Thymus (tissue), 14 donors: ENCODE measurements around the gene S100G. TPM values are rescaled to one million over a fixed set of nuclear protein-coding genes. Genes with fewer than 3 reads are reported as not detected.
"Not testable (repeated sequence)": the region's sequence is repeated elsewhere in the genome, so short reads cannot be mapped to it uniquely, and the experiment has no call there.

Experiments used
- DNase-seq, 9 donors: peaks; one replicate each; pipeline ENCODE4 v3.0.0-alpha.2; 2013; ENCODE audit warnings: low spot score in 9 of 9, low read depth in 6 of 9, missing footprints in 1 of 9
- H3K27ac ChIP-seq, 2 donors: one replicate each; pipeline ENCODE4 v1.5.1; 2013; ENCODE audit warnings: control low read depth in 1 of 2, low read depth in 1 of 2, low read length in 1 of 2, mild to moderate bottlenecking in 1 of 2, moderate library complexity in 1 of 2
- H3K27me3 ChIP-seq, 2 donors: one replicate each; pipeline ENCODE4 v1.5.1; 2013; ENCODE audit warnings: low read length in 1 of 2; ENCODE audit not compliant: control insufficient read depth in 2 of 2, insufficient read depth in 1 of 2
- H3K36me3 ChIP-seq, 2 donors: one replicate each; pipeline ENCODE4 v1.5.1; 2013; ENCODE audit warnings: low read length in 1 of 2, mild to moderate bottlenecking in 1 of 2, moderate library complexity in 1 of 2; ENCODE audit not compliant: control insufficient read depth in 2 of 2, insufficient read depth in 2 of 2
- H3K4me1 ChIP-seq, 2 donors: one replicate each; pipeline ENCODE4 v1.5.1; 2013; ENCODE audit warnings: low read length in 2 of 2; ENCODE audit not compliant: control insufficient read depth in 2 of 2, insufficient read depth in 2 of 2
- H3K4me3 ChIP-seq, 2 donors: one replicate each; pipeline ENCODE4 v1.5.1; 2013; ENCODE audit warnings: low read length in 2 of 2, control low read depth in 1 of 2, mild to moderate bottlenecking in 1 of 2
- H3K9me3 ChIP-seq, 2 donors: one replicate each; pipeline ENCODE4 v1.5.1; 2013; ENCODE audit warnings: low read length in 1 of 2, mild to moderate bottlenecking in 1 of 2; ENCODE audit not compliant: control insufficient read depth in 2 of 2, insufficient read depth in 1 of 2
- WGBS: extraction: QIAGEN DNeasy Blood & Tissue Kit; methylation state at CpG from one replicate; pipeline ENCODE4 v1.1.7; 2013; 5-methylcytosine and 5-hydroxymethylcytosine counted together
- long read RNA-seq, 10 donors: transcript quantifications; one replicate each; lab custom pipeline, GENCODE V29; 2026
- polyA plus RNA-seq: library from polyadenylated mRNA; stranded (reverse); fragments of 200-250 nt; gene quantifications from one replicate; pipeline ENCODE4 v1.2.3, GENCODE V29; 2013
- total RNA-seq: library from RNA; stranded (reverse); fragments of 120-200 nt; gene quantifications from one replicate; pipeline ENCODE4 v1.2.4, GENCODE V29; 2013
- donor health status: healthy.

Gene S100G, protein sequence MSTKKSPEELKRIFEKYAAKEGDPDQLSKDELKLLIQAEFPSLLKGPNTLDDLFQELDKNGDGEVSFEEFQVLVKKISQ
- total RNA-seq (not detected), polyA plus RNA-seq (1.2 TPM)
- long read RNA-seq, donor 1, result 0 reads
- long read RNA-seq, donor 2, result 0 reads
- long read RNA-seq, donor 3, result 0 reads
- long read RNA-seq, donor 4, result 0 reads
- long read RNA-seq, donor 5, result 0 reads
- long read RNA-seq, donor 6, result 0 reads
- long read RNA-seq, donor 7, result 0 reads
- long read RNA-seq, donor 8, result 0 reads
- long read RNA-seq, donor 9, result 0 reads
- long read RNA-seq, donor 10, result 0 reads

- no peak within 1 kb of the TSS for H3K27ac ChIP-seq
- no peak within 1 kb of the TSS for H3K4me3 ChIP-seq
- no peaks in the 10 kb centered on the region for H3K9me3 ChIP-seq
- no peaks in the 10 kb centered on the region for H3K36me3 ChIP-seq
- H3K4me1 ChIP-seq, result no peaks in the 10 kb centered on the region
- DNase-seq, result no peak
- no peaks in the 10 kb centered on the region for H3K27me3 ChIP-seq
- 98% methylated on average over 4 of the region's 4 CpGs for WGBS
These were observed at the start of gene S100G for GRCh38 chrX:16649858-16650257. S100G (plus strand) TSS chrX:16650158; CDS start chrX:16651007, 849 bp downstream.

DNA sequence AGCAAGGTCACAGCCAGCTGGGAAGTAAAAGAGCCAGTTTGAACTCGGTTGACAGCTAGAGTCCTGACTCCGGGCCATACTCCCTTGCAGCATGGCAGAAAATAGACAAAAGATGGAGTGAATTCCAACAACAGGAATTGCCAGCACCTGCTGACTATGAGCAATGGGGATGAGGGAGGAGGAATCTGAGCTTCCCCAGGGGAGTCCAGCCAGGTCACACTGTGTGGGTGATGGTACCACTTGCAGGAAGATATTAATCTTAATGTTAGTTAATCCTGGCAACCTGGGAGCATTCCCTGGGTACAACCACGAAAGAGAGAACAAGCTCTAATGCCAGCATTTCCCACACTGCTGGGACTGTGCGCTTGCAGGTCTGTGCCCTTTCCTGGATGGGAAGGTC lies 48.1 kb upstream of the S100G start:
- Histone ChIP-seq H3K27me3 (no peaks in the 10 kb centered on the region), H3K9me3 (no peaks in the 10 kb centered on the region), H3K27ac (no peak overlapping the region), H3K4me3 (no peak overlapping the region), H3K36me3 (no peaks in the 10 kb centered on the region), H3K4me1 (no peaks in the 10 kb centered on the region)
- DNase-seq, result no peak
- WGBS, result 98% methylated on average over 4 of the region's 4 CpGs

- WGBS, result 96% methylated on average over 6 of the region's 6 CpGs
- H3K27ac ChIP-seq, H3K36me3 ChIP-seq, H3K9me3 ChIP-seq, H3K4me3 ChIP-seq, DNase-seq, H3K4me1 ChIP-seq, H3K27me3 ChIP-seq: not testable (repeated sequence)
These were observed 46.7 kb upstream of the S100G start for GRCh38 chrX:16603235-16603634.

DNA sequence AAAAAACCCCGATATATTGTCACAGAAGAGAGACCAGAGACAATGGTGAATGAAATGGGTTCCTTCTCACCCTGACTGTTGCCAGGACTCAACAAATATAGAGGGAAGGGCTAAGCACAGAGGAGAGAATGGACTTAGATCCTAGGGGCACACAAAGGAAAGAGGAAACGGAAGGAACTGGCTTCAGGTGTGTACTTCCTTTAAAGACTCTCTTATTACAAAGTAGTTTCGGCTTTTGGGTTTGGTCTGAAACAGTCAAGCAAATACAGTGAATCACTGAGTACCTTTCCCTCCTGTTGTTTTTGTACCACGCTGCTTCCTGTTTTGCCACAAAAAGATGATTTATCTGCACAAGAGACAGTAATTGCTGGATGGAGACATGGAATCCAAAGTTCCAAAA lies 46.1 kb upstream of the S100G start:
- Histone ChIP-seq H3K9me3 (no peaks in the 10 kb centered on the region), H3K27me3 (no peaks in the 10 kb centered on the region), H3K4me1 (no peaks in the 10 kb centered on the region), H3K36me3 (peaks cover 0 to 3% of the 10 kb centered on the region in 2 donors), H3K4me3 (no peak overlapping the region), H3K27ac (no peak overlapping the region)
- 83% methylated on average over 4 of the region's 4 CpGs for WGBS
- peak in 1 of 9 donors; percentile 18 for DNase-seq

- Histone ChIP-seq H3K9me3 (no peaks in the 10 kb centered on the region), H3K4me1 (no peaks in the 10 kb centered on the region), H3K27ac (no peak overlapping the region), H3K36me3 (peaks cover 0 to 3% of the 10 kb centered on the region in 2 donors), H3K4me3 (no peak overlapping the region), H3K27me3 (no peaks in the 10 kb centered on the region)
- no peak for DNase-seq
- WGBS, result 95% methylated on average over 2 of the region's 2 CpGs
These were observed 45.6 kb upstream of the S100G start for GRCh38 chrX:16604337-16604736.

- 98% methylated on average over 4 of the region's 4 CpGs for WGBS
These were observed 43.7 kb upstream of the S100G start for GRCh38 chrX:16606142-16606720.

DNA sequence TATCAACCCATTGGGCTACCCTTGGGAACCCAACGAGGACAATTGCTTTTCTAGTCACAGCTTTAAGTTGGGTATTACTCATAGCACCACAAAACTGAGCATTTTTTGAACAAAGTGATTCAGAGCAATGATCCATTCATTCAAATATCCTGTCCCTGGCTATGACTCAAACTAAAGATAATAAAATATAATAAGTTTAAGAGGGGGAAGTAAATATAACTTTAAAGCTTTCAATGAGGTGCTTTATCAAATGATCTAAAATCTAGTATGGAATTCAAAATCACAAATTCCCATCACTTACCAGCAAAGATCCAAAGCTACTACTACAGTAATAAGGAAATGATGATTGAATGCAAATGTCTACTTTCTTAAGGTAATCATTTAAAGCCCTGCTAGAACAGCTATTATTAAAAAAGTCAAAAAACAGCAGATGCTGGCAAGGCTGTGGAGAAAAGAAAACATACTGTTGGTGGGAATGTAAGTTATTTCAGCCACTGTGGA lies 39.8 kb upstream of the S100G start:
- peaks cover 0 to 3% of the 10 kb centered on the region in 2 donors for H3K36me3 ChIP-seq
- H3K9me3 ChIP-seq, result no peaks in the 10 kb centered on the region
- 100% methylated on average over 1 of the region's 1 CpG for WGBS
- no peak overlapping the region for H3K27ac ChIP-seq
- no peak overlapping the region for H3K4me3 ChIP-seq
- DNase-seq, result no peak
- H3K4me1 ChIP-seq, result no peaks in the 10 kb centered on the region
- H3K27me3 ChIP-seq, result no peaks in the 10 kb centered on the region

More at GRCh38 chrX:16606142-16606720, 43.7 kb upstream of the S100G start:
- Histone ChIP-seq H3K27me3 (no peaks in the 10 kb centered on the region), H3K4me1 (no peaks in the 10 kb centered on the region), H3K27ac (no peak overlapping the region), H3K4me3 (no peak overlapping the region), H3K9me3 (no peaks in the 10 kb centered on the region), H3K36me3 (peaks cover 0 to 3% of the 10 kb centered on the region in 2 donors)
- no peak for DNase-seq

GRCh38 chrX:16610654-16611053 lies 39.3 kb upstream of the S100G start:
- 98% methylated on average over 3 of the region's 3 CpGs for WGBS
- H3K4me1 ChIP-seq, DNase-seq, H3K4me3 ChIP-seq, H3K27ac ChIP-seq, H3K36me3 ChIP-seq, H3K27me3 ChIP-seq, H3K9me3 ChIP-seq: not testable (repeated sequence)

GRCh38 chrX:16612257-16612897 lies 37.6 kb upstream of the S100G start:
- H3K27ac ChIP-seq, result no peak overlapping the region
- H3K4me3 ChIP-seq, result no peak overlapping the region
- 93% methylated on average over 6 of the region's 6 CpGs for WGBS
- no peaks in the 10 kb centered on the region for H3K27me3 ChIP-seq
- no peak for DNase-seq
- peaks cover 0 to 3% of the 10 kb centered on the region in 2 donors for H3K36me3 ChIP-seq
- H3K4me1 ChIP-seq, result no peaks in the 10 kb centered on the region
- H3K9me3 ChIP-seq, result no peaks in the 10 kb centered on the region
